Renal cortex interstitium (tissue), 11 donors: ENCODE data around the gene LMX1B. TPM values are rescaled to one million over a fixed set of nuclear protein-coding genes. Genes with fewer than 3 reads are reported as not detected.

Experiments used
- DNase-seq, 11 donors: peaks; one replicate each; pipeline ENCODE4 v3.0.0-alpha.2; 2013; ENCODE audit warnings: low read depth in 9 of 11, low spot score in 4 of 11; ENCODE audit errors: extremely low read depth in 1 of 11
- polyA plus RNA-seq, 3 donors: library from polyadenylated mRNA; unstranded; fragments of 120-200 nt; gene quantifications; one replicate each; pipeline ENCODE4 v1.2.1, GENCODE V29; 2013; ENCODE audit not compliant: insufficient read length in 3 of 3

Gene LMX1B
- polyA plus RNA-seq, 3 donors, result 15.9 to 20.5 (median 19.2) TPM

GRCh38 chr9:126614455-126615244 is 922 bp downstream of the LMX1B start:
- DNase-seq, result no peak

- DNase-seq, result no peak
These were observed 1.6 kb downstream of the LMX1B start for GRCh38 chr9:126615245-126615790.

- no peak for DNase-seq
These were observed 2.2 kb downstream of the LMX1B start for GRCh38 chr9:126615791-126616447.

GRCh38 chr9:126616521-126616976 is 2.8 kb downstream of the LMX1B start:
- DNase-seq, result no peak

- no peak for DNase-seq
These were observed 3.5 kb downstream of the LMX1B start for GRCh38 chr9:126617003-126617822.

GRCh38 chr9:126617823-126618165 is 4.1 kb downstream of the LMX1B start:
- DNase-seq, result no peak

GRCh38 chr9:126618190-126618584 is 4.5 kb downstream of the LMX1B start:
- DNase-seq, result no peak

GRCh38 chr9:126618585-126619360 is 5.0 kb downstream of the LMX1B start:
- no peak for DNase-seq

GRCh38 chr9:126619361-126620135 is 5.8 kb downstream of the LMX1B start:
- no peak for DNase-seq

- no peak for DNase-seq
These were observed 6.8 kb downstream of the LMX1B start for GRCh38 chr9:126620478-126620877.

- no peak for DNase-seq
These were observed 7.6 kb downstream of the LMX1B start for GRCh38 chr9:126621061-126621918.

- DNase-seq, result no peak
These were observed 8.4 kb downstream of the LMX1B start for GRCh38 chr9:126621919-126622735.

GRCh38 chr9:126623314-126623666 is 9.6 kb downstream of the LMX1B start:
- no peak for DNase-seq

- no peak for DNase-seq
These were observed 10.1 kb downstream of the LMX1B start for GRCh38 chr9:126623667-126624478.

GRCh38 chr9:126624479-126624826 is 10.7 kb downstream of the LMX1B start:
- DNase-seq, result no peak

GRCh38 chr9:126624912-126625311 is 11.2 kb downstream of the LMX1B start:
- no peak for DNase-seq
